CD4-positive, alpha-beta T cell (primary cell): ENCODE data around the gene COPS7A. TPM values are rescaled to one million over a fixed set of nuclear protein-coding genes. Genes with fewer than 3 reads are reported as not detected.

ENCODE experiments used
- ATAC-seq: fragments of 200-7000 bp; cut with Tn5 transposase; one replicate; pipeline ENCODE4 v1.10.0; 2022; ENCODE audit warnings: mild to moderate bottlenecking; ENCODE audit not compliant: poor library complexity
- CTCF ChIA-PET: fragments of 350-600 bp; sonication (Branson Sonifier 250); formaldehyde crosslinking; loops from one replicate; lab custom pipeline; 2021; ENCODE audit warnings: antibody characterized with exemption, inconsistent platforms; lab: Charles Lee
- POLR2A ChIA-PET: fragments of 350-600 bp; sonication (Branson Sonifier 250); formaldehyde crosslinking; loops from one replicate; lab custom pipeline; 2021; ENCODE audit warnings: antibody characterized with exemption, inconsistent platforms; lab: Charles Lee
- DNase-seq, 14 experiments: peaks; one replicate each; pipeline ENCODE4 v3.0.0-alpha.2; 2013 to 2020; ENCODE audit warnings: mixed read lengths in 2 of 14
- H3K27ac ChIP-seq, 2 donors: one replicate each; pipeline versions ENCODE4 v1.5.1 to v1.7.0; 2013; ENCODE audit warnings: low read length in 2 of 2, low read depth in 1 of 2, mild to moderate bottlenecking in 1 of 2
- H3K27me3 ChIP-seq, 2 experiments: 1 replicate in 1 of 2; 2 replicates in 1 of 2; pipeline versions ENCODE4 v1.6.1 to v1.7.0; 2013; ENCODE audit warnings: low read length in 2 of 2, control low read depth in 1 of 2, mild to moderate bottlenecking in 1 of 2, moderate library complexity in 1 of 2; ENCODE audit not compliant: insufficient read depth in 2 of 2, control insufficient read depth in 1 of 2
- H3K36me3 ChIP-seq: one replicate; pipeline ENCODE4 v1.6.1; 2013; ENCODE audit warnings: low read length, control low read depth; ENCODE audit not compliant: insufficient read depth
- H3K4me1 ChIP-seq: one replicate; pipeline ENCODE4 v1.6.1; 2013; ENCODE audit warnings: low read length, control low read depth; ENCODE audit not compliant: insufficient read depth
- H3K4me3 ChIP-seq: one replicate; pipeline ENCODE4 v1.5.1; 2013; ENCODE audit warnings: mild to moderate bottlenecking, low read length, moderate library complexity
- H3K9me3 ChIP-seq, 2 experiments: 1 replicate in 1 of 2; 2 replicates in 1 of 2; pipeline versions ENCODE4 v1.6.1 to v1.7.0; 2013; ENCODE audit warnings: low read length in 2 of 2, mild to moderate bottlenecking in 2 of 2, control low read depth in 1 of 2, moderate library complexity in 1 of 2; ENCODE audit not compliant: control insufficient read depth in 1 of 2, insufficient read depth in 1 of 2
- H3K27ac Mint-ChIP-seq: one replicate; pipeline ENCODE4 v1.8.0; 2020; ENCODE audit warnings: mixed read lengths
- H3K27me3 Mint-ChIP-seq: one replicate; pipeline ENCODE4 v1.8.0; 2021; ENCODE audit warnings: mixed read lengths
- H3K36me3 Mint-ChIP-seq: one replicate; pipeline ENCODE4 v1.8.0; 2021; ENCODE audit warnings: low read depth, mixed read lengths
- H3K4me1 Mint-ChIP-seq: one replicate; pipeline ENCODE4 v1.8.0; 2021; ENCODE audit warnings: low read depth, mixed read lengths
- H3K4me3 Mint-ChIP-seq: one replicate; pipeline ENCODE4 v1.8.0; 2020; ENCODE audit warnings: mild to moderate bottlenecking, mixed read lengths
- H3K9me3 Mint-ChIP-seq: one replicate; pipeline ENCODE4 v1.8.0; 2020; ENCODE audit warnings: mixed read lengths
- intact Hi-C, 2 experiments: fragments of 100-400 bp; cut with DNase I in 1 of 2; cut with micrococcal nuclease in 1 of 2; formaldehyde crosslinking; loops; one replicate each; pipeline versions ENCODE4 v1.15.1 to v1.9.0; 2023 to 2025; cut with DNase I, micrococcal nuclease
- total RNA-seq, 174 experiments: library from RNA in 2 of 174; stranded (reverse) in 2 of 174; gene quantifications; one replicate each; pipeline ENCODE4 v1.2.3 and lab custom pipeline; 2021 to 2026
- TF ChIP-seq, protein P1 (sequence below): fragments of 200-600 bp; IDR thresholded peaks from one replicate; pipeline ENCODE4 v1.8.0; 2022; ENCODE audit warnings: antibody characterized with exemption, mild to moderate bottlenecking

Gene COPS7A
- total RNA-seq, 2 experiments from 2014 or later: 9.4 to 9.6 TPM

DNA sequence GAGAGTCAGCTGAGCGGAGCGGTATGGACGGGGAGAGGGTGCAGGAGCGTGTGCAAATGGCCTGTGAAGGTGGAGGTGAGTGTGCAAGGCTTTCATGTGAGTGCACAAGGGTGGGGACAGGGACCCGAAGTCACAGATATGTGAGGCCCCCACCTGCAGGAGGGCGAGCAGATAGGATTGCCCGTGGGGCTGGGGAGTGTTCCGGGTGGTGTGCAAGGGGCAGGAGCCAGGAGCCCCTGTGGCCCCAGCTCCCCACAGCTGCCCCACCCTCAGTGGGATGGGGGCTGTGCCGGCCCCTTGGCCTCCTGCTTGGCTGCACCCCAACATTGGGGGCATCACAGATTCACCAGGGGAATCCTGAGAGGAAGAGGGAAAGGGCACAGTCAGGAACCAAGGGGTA lies 29.1 kb upstream of the COPS7A start:
- POLR2A ChIA-PET: interaction anchor here (2.2 kb wide), 1 partner anchor 29 kb away, joined by 9 read pairs; the partner anchor contains the start of gene COPS7A
- Histone ChIP-seq H3K4me1 (peaks cover 30% of the 10 kb centered on the region), H3K27ac (no peak overlapping the region), H3K36me3 (no peaks in the 10 kb centered on the region), H3K27me3 (peaks cover 6% of the 10 kb centered on the region in 2 experiments), H3K4me3 (no peak overlapping the region), H3K9me3 (no peaks in the 10 kb centered on the region)
- TF ChIP-seq, protein P1, sequence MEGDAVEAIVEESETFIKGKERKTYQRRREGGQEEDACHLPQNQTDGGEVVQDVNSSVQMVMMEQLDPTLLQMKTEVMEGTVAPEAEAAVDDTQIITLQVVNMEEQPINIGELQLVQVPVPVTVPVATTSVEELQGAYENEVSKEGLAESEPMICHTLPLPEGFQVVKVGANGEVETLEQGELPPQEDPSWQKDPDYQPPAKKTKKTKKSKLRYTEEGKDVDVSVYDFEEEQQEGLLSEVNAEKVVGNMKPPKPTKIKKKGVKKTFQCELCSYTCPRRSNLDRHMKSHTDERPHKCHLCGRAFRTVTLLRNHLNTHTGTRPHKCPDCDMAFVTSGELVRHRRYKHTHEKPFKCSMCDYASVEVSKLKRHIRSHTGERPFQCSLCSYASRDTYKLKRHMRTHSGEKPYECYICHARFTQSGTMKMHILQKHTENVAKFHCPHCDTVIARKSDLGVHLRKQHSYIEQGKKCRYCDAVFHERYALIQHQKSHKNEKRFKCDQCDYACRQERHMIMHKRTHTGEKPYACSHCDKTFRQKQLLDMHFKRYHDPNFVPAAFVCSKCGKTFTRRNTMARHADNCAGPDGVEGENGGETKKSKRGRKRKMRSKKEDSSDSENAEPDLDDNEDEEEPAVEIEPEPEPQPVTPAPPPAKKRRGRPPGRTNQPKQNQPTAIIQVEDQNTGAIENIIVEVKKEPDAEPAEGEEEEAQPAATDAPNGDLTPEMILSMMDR: no peak
- no peak for ATAC-seq
- intact Hi-C loops: no loop called here
- no peak for DNase-seq
- Mint-ChIP-seq H3K4me1 (peaks cover 14% of the 10 kb centered on the region), H3K27ac (no peak overlapping the region), H3K9me3 (no peaks in the 10 kb centered on the region), H3K4me3 (no peak overlapping the region), H3K36me3 (peaks cover under 1% of the 10 kb centered on the region), H3K27me3 (peaks cover 7% of the 10 kb centered on the region)
- CTCF ChIA-PET: no interaction called here

DNA sequence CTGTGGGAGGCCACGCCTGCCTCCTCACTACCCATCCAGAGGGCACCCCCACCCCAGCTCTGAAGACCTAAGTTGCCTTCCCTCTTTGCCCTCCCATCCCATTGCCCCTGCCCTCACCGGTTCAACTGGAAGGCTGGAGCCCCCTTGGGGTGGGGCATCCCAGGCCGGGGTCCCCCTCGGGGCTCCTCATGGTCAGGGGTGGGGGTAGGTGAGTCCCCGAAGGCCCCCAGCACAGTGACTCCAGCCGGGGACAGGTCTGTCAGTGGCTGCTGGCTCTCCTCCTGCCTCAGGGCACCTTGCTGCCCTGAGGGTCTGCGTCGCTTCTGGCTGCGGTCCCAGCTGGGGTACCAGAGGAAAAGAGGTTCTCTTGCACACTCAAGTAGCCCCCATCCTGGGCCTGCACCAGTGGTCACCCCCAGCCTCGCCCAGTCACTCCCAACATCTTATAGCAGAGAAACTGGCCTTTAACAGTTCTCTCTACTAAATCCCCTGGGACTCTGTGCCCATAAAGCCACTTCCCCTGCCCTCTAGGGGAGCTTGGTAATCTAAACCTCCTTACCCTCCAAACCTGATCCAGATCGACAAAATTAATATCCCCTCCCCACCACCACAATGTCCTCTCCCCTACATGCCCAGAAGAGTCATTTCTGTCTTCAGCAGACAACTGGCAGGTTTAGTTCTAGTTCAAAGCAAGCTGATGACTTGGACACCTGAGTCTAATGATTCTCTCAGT lies 28.4 kb upstream of the COPS7A start:
- Mint-ChIP-seq H3K27me3 (peaks cover 9% of the 10 kb centered on the region), H3K27ac (no peak overlapping the region), H3K9me3 (no peaks in the 10 kb centered on the region), H3K4me1 (peaks cover 9% of the 10 kb centered on the region), H3K4me3 (no peak overlapping the region), H3K36me3 (no peaks in the 10 kb centered on the region)
- no peaks in the 10 kb centered on the region for H3K36me3 ChIP-seq
- TF ChIP-seq, protein P1: no peak
- peaks cover 6 to 12% of the 10 kb centered on the region in 2 experiments for H3K27me3 ChIP-seq
- ATAC-seq (no peak), DNase-seq (no peak)
- no peak overlapping the region for H3K4me3 ChIP-seq
- H3K9me3 ChIP-seq: no peaks in the 10 kb centered on the region
- ChIA-PET POLR2A (interaction anchor here (2.2 kb wide), 1 partner anchor 29 kb away, joined by 9 read pairs; the partner anchor contains the start of gene COPS7A), CTCF (no interaction called here)
- peaks cover 27% of the 10 kb centered on the region for H3K4me1 ChIP-seq
- intact Hi-C loops: no loop called here
- no peak overlapping the region for H3K27ac ChIP-seq

DNA sequence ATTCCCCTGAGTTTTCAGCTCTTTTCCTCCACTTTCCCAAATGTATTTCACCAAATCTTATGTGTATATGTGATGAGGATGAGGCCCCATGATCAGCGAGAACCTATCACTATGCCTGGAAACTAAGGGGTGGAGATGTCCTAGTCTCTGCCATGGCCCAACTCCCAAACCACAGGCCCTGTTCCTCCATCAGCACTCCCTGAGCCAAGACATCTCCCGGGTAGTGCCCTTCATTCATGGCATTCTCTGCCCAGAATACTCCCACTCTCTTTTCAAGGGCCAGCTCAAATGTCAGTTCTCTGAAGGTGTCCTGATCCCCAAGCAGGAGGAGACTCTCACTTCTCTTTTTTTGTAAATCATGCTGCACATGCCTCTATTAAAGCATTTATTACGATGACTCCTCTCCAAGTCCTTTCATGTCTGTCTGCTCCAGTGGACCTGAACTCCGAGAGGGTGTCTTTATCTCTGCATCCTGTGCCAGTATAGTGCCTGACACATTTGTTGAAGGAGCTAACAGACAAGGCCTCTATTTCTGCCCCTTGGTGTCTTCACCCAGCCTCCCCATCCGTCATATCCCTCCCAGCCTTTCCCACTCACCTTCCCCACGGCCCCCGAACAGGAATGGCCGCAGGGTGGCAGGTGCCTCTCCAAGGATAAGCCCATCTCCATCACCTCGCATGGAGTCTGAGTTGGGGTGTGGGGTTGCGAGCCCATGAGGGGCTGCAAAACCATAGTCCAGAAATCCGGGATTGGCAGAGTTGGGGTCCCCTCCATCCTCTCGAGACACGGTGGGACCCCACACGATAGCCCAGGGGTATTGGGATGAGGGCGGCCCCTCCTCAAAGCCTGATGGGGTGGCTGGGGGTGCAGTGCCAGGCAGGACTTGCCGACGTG lies 26.9 kb upstream of the COPS7A start:
- Histone ChIP-seq H3K27me3 (peaks cover 18 to 25% of the 10 kb centered on the region in 2 experiments), H3K4me3 (no peak overlapping the region), H3K27ac (no peak overlapping the region), H3K36me3 (no peaks in the 10 kb centered on the region), H3K9me3 (no peaks in the 10 kb centered on the region), H3K4me1 (peaks cover 26% of the 10 kb centered on the region)
- Mint-ChIP-seq H3K4me3 (no peak overlapping the region), H3K9me3 (no peaks in the 10 kb centered on the region), H3K27me3 (peaks cover 21% of the 10 kb centered on the region), H3K27ac (no peak overlapping the region), H3K36me3 (no peaks in the 10 kb centered on the region), H3K4me1 (peaks cover 22% of the 10 kb centered on the region)
- ChIA-PET POLR2A (interaction anchor here (2.2 kb wide), 1 partner anchor 27 kb away, joined by 9 read pairs; the partner anchor contains the start of gene COPS7A), CTCF (no interaction called here)
- ATAC-seq: no peak
- DNase-seq: no peak
- intact Hi-C loops: no loop called here
- TF ChIP-seq, protein P1: no peak
